B cell (primary cell): ENCODE data around the gene RBMS3. TPM values are rescaled to one million over a fixed set of nuclear protein-coding genes. Genes with fewer than 3 reads are reported as not detected.

ENCODE experiments used
- ATAC-seq: fragments of 200-7000 bp; cut with Tn5 transposase; one replicate; pipeline ENCODE4 v1.10.0; 2021; ENCODE audit warnings: low read depth, mild to moderate bottlenecking, moderate number of reproducible peaks, moderate library complexity
- CTCF ChIA-PET: fragments of 350-600 bp; sonication (Branson Sonifier 250); formaldehyde crosslinking; loops from one replicate; lab custom pipeline; 2021; ENCODE audit warnings: antibody characterized with exemption, inconsistent platforms; lab: Charles Lee
- POLR2A ChIA-PET: fragments of 350-600 bp; sonication (Branson Sonifier 250); formaldehyde crosslinking; loops from one replicate; lab custom pipeline; 2021; ENCODE audit warnings: antibody characterized with exemption; lab: Charles Lee
- DNase-seq: peaks from one replicate; pipeline ENCODE4 v3.0.0; 2013
- H2AFZ ChIP-seq: 2 replicates; pipeline ENCODE4 v1.6.1; 2012; ENCODE audit warnings: mild to moderate bottlenecking, low read depth, low read length; ENCODE audit not compliant: insufficient read depth, poor library complexity, severe bottlenecking
- H3K27ac ChIP-seq, 2 donors: 1 replicate in 1 of 2; 2 replicates in 1 of 2; pipeline ENCODE4 v1.5.1; 2012 to 2013; ENCODE audit warnings: low read length in 2 of 2, mild to moderate bottlenecking in 2 of 2, moderate library complexity in 1 of 2
- H3K27me3 ChIP-seq, 4 experiments: fragments of 200-600 bp in 1 of 4; sonication (generic) in 1 of 4; replicated peaks in 1 of 4; 1 replicate in 2 of 4; 2 replicates in 2 of 4; pipeline versions ENCODE4 v1.6.1 to v1.7.0; 2013 to 2016; ENCODE audit warnings: low read length in 3 of 4, mild to moderate bottlenecking in 2 of 4, mixed read lengths in 1 of 4, moderate library complexity in 1 of 4; ENCODE audit not compliant: insufficient read depth in 4 of 4, control insufficient read depth in 3 of 4; ENCODE audit errors: control extremely low read depth in 1 of 4
- H3K36me3 ChIP-seq, 2 experiments: replicated peaks in 1 of 2; 1 replicate in 1 of 2; 2 replicates in 1 of 2; pipeline versions ENCODE4 v1.6.1 to v1.7.1; 2013; ENCODE audit warnings: low read length in 1 of 2; ENCODE audit not compliant: insufficient read depth in 2 of 2, control insufficient read depth in 1 of 2; ENCODE audit errors: control extremely low read depth in 1 of 2, extremely low read depth in 1 of 2
- H3K4me1 ChIP-seq, 2 donors: fragments of 200-600 bp in 1 of 2; sonication (generic) in 1 of 2; 1 replicate in 1 of 2; 2 replicates in 1 of 2; pipeline versions ENCODE4 v1.5.1 to v1.6.1; 2013 to 2017; ENCODE audit warnings: low read length in 2 of 2; ENCODE audit not compliant: control insufficient read depth in 2 of 2, insufficient read depth in 2 of 2
- H3K4me2 ChIP-seq: replicated peaks from 2 replicates; pipeline ENCODE3; 2012; ENCODE audit warnings: mild to moderate bottlenecking, low read depth, low read length; ENCODE audit not compliant: poor library complexity, severe bottlenecking
- H3K4me3 ChIP-seq, 5 experiments: fragments of 200-600 bp in 1 of 5; sonication (generic) in 1 of 5; 1 replicate in 3 of 5; 2 replicates in 2 of 5; pipeline versions ENCODE4 v1.5.1 to v1.7.0; 2011 to 2016; ENCODE audit warnings: low read length in 4 of 5, mild to moderate bottlenecking in 4 of 5, low read depth in 2 of 5, control low read depth in 1 of 5, moderate library complexity in 1 of 5; ENCODE audit not compliant: insufficient read depth in 1 of 5; ENCODE audit errors: control extremely low read depth in 1 of 5, extremely low read depth in 1 of 5
- H3K79me2 ChIP-seq: fragments of 200-600 bp; sonication (generic); one replicate; pipeline ENCODE4 v1.6.0; 2016; ENCODE audit warnings: low read length; ENCODE audit not compliant: control insufficient read depth, insufficient read depth
- H3K9ac ChIP-seq: fragments of 200-600 bp; sonication (generic); 2 replicates; pipeline ENCODE4 v1.6.1; 2017; ENCODE audit warnings: mild to moderate bottlenecking, low read length, moderate library complexity
- H3K9me3 ChIP-seq, 3 donors: one replicate each; pipeline versions ENCODE4 v1.6.1 to v1.7.1; 2013; ENCODE audit warnings: low read length in 2 of 3; ENCODE audit not compliant: control insufficient read depth in 2 of 3, insufficient read depth in 1 of 3; ENCODE audit errors: control extremely low read depth in 1 of 3
- H4K20me1 ChIP-seq: 2 replicates; pipeline ENCODE4 v1.6.0; 2012; ENCODE audit warnings: mild to moderate bottlenecking, low read length; ENCODE audit not compliant: insufficient read depth, control insufficient read depth, poor library complexity, severe bottlenecking
- H3K27ac Mint-ChIP-seq: one replicate; pipeline ENCODE4 v1.8.0; 2021; ENCODE audit warnings: mixed read lengths
- H3K27me3 Mint-ChIP-seq: one replicate; pipeline ENCODE4 v1.8.0; 2021; ENCODE audit warnings: mixed read lengths
- H3K4me1 Mint-ChIP-seq: one replicate; pipeline ENCODE4 v1.8.0; 2021; ENCODE audit warnings: mixed read lengths
- H3K4me3 Mint-ChIP-seq: one replicate; pipeline ENCODE4 v1.8.0; 2021; ENCODE audit warnings: mixed read lengths
- H3K9me3 Mint-ChIP-seq: one replicate; pipeline ENCODE4 v1.8.0; 2022; ENCODE audit warnings: mixed read lengths; ENCODE audit not compliant: insufficient read depth
- CTCF ChIP-seq: fragments of 200-600 bp; IDR thresholded peaks from one replicate; pipeline ENCODE4 v1.8.0; 2022; ENCODE audit warnings: antibody characterized with exemption, mild to moderate bottlenecking
- EZH2 ChIP-seq: IDR thresholded peaks from 2 replicates; pipeline ENCODE4 v1.6.1; 2012; ENCODE audit warnings: borderline replicate concordance, low read depth, mild to moderate bottlenecking, moderate library complexity, low read length; ENCODE audit not compliant: insufficient read depth, poor library complexity, severe bottlenecking
- WGBS: methylation state at CpG from one replicate; pipeline ENCODE4 v1.1.5; 2013; ENCODE audit warnings: missing lambda C conversion rate; ENCODE audit not compliant: insufficient coverage; 5-methylcytosine and 5-hydroxymethylcytosine counted together
- intact Hi-C: fragments of 100-400 bp; cut with micrococcal nuclease; formaldehyde crosslinking; loops from one replicate; pipeline ENCODE4 v1.10.0; 2022
- polyA plus RNA-seq: library from polyadenylated mRNA; depleted of rRNA; stranded (reverse); fragments of >200 nt; gene quantifications from 2 replicates; pipeline ENCODE4 v1.2.3, GENCODE V29; 2012
- total RNA-seq, 2 donors: library from RNA; stranded (reverse); fragments of 120-200 nt in 1 of 2; gene quantifications; 1 replicate in 1 of 2; 2 replicates in 1 of 2; pipeline versions ENCODE4 v1.2.3 to v1.2.4, GENCODE V29; 2013 to 2022

The RBMS3 gene
- total and polyA plus RNA-seq, 2 donors (not counting 1 experiment from before 2014, with no cell fraction given): not detected

DNA sequence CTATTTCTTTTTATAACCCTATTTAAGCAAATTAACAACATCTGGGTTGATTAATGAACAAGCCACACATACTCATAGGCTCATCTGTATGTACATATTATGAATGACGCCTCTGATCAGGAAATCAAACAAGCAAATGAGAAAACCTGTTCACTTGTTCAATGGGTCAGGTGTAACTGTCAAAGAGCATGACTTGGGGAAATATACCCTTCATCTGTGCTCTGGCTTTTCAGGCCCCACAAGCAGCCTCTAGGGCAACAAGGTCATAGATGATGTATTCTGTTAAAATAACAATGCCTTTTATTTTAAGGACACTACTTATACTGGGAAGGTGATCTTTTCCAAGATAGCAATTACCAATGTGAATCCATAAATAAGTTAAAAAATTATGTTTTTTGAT, 102.0 kb downstream of the RBMS3 start:
- Histone ChIP-seq H3K9ac (no peak overlapping the region), H3K27ac (no peak overlapping the region), H4K20me1 (no peaks in the 10 kb centered on the region), H3K4me1 (peaks cover 0 to 4% of the 10 kb centered on the region in 2 donors), H3K4me2 (no peak overlapping the region), H2AFZ (no peak overlapping the region), H3K4me3 (no peak overlapping the region), H3K36me3 (no peaks in the 10 kb centered on the region), H3K9me3 (no peaks in the 10 kb centered on the region), H3K79me2 (no peaks in the 10 kb centered on the region), H3K27me3 (no peaks in the 10 kb centered on the region)
- no peak for DNase-seq
- no peak for TF ChIP-seq EZH2
- TF ChIP-seq CTCF: no peak
- Mint-ChIP-seq H3K9me3 (no peaks in the 10 kb centered on the region), H3K27me3 (no peaks in the 10 kb centered on the region), H3K4me3 (no peak overlapping the region), H3K27ac (no peak overlapping the region), H3K4me1 (peaks cover 9% of the 10 kb centered on the region)
- ChIA-PET POLR2A (no interaction called here), CTCF (no interaction called here)
- ATAC-seq: no peak
- intact Hi-C loops: no loop called here
- WGBS: no CpG with 5 or more reads among the region's 1 CpG

GRCh38 chr3:29384640-29385039, 103.8 kb downstream of the RBMS3 start:
- H3K4me1 Mint-ChIP-seq: peaks cover 8% of the 10 kb centered on the region
- POLR2A ChIA-PET: no interaction called here
- H3K9me3 Mint-ChIP-seq: no peaks in the 10 kb centered on the region
- H3K4me3 Mint-ChIP-seq: no peak overlapping the region
- H3K27ac Mint-ChIP-seq: no peak overlapping the region
- Histone ChIP-seq H3K27ac (no peak overlapping the region), H2AFZ (no peak overlapping the region), H3K4me1 (peaks cover 0 to 4% of the 10 kb centered on the region in 2 donors), H3K27me3 (no peaks in the 10 kb centered on the region), H3K4me3 (no peak overlapping the region), H3K4me2 (no peak overlapping the region), H3K9me3 (no peaks in the 10 kb centered on the region), H3K36me3 (no peaks in the 10 kb centered on the region), H4K20me1 (no peaks in the 10 kb centered on the region), H3K79me2 (no peaks in the 10 kb centered on the region), H3K9ac (no peak overlapping the region)
- intact Hi-C loops: no loop called here
- ATAC-seq: no peak
- no peak for DNase-seq
- no CpG with 5 or more reads among the region's 6 CpGs for WGBS
- no peaks in the 10 kb centered on the region for H3K27me3 Mint-ChIP-seq
- TF ChIP-seq EZH2: no peak
- no peak for TF ChIP-seq CTCF
- CTCF ChIA-PET: no interaction called here
